Measurements from ENCODE around the gene PELI2.

GRCh38 chr14:56107615-56108014 lies 10.6 kb upstream of the PELI2 start:
- TF ChIP-seq CTCF (IDR thresholded peaks at IDR 0.05) (no peak), POLR2A (IDR thresholded peaks at IDR 0.05) (no peak)

All from prostate gland (tissue), 2 donors.